ENCODE data around the gene MLC1.

The MLC1 gene

GRCh38 chr22:50016988-50017700, 68.1 kb downstream of the MLC1 start:
- in situ Hi-C loops (cut with MboI; ENCODE audit: low sequenced_read_pairs): no loop called here

- in situ Hi-C loops (cut with MboI; ENCODE audit: low sequenced_read_pairs): no loop called here
These were observed 68.8 kb downstream of the MLC1 start for GRCh38 chr22:50016308-50016987.

GRCh38 chr22:50015451-50016307, 69.5 kb downstream of the MLC1 start:
- in situ Hi-C loops (cut with MboI; ENCODE audit: low sequenced_read_pairs): no loop called here

- in situ Hi-C loops (cut with MboI; ENCODE audit: low sequenced_read_pairs): no loop called here
These were observed 70.4 kb downstream of the MLC1 start for GRCh38 chr22:50014655-50015401.

GRCh38 chr22:50014053-50014501, 71.1 kb downstream of the MLC1 start:
- in situ Hi-C loops (cut with MboI; ENCODE audit: low sequenced_read_pairs): no loop called here

- in situ Hi-C loops (cut with MboI; ENCODE audit: low sequenced_read_pairs): no loop called here
These were observed 72.7 kb downstream of the MLC1 start, which contains the start of gene IL17REL for GRCh38 chr22:50012211-50013181. Gene IL17REL, minus strand, starts transcription at chr22:50012765. Its CDS starts 119 bp downstream, at chr22:50012646.

- in situ Hi-C loops (cut with MboI; ENCODE audit: low sequenced_read_pairs): no loop called here
These were observed 73.6 kb downstream of the MLC1 start for GRCh38 chr22:50011447-50012210.

- in situ Hi-C loops (cut with MboI; ENCODE audit: low sequenced_read_pairs): no loop called here
These were observed 74.4 kb downstream of the MLC1 start for GRCh38 chr22:50010676-50011446.

- in situ Hi-C loops (cut with MboI; ENCODE audit: low sequenced_read_pairs): no loop called here
These were observed 75.2 kb downstream of the MLC1 start for GRCh38 chr22:50009765-50010675.
